ENCODE results near the gene PGS1.
"Not testable (repeated sequence)": the region's sequence is repeated elsewhere in the genome, so short reads cannot be mapped to it uniquely, and the experiment has no call there.

The PGS1 gene

DNA sequence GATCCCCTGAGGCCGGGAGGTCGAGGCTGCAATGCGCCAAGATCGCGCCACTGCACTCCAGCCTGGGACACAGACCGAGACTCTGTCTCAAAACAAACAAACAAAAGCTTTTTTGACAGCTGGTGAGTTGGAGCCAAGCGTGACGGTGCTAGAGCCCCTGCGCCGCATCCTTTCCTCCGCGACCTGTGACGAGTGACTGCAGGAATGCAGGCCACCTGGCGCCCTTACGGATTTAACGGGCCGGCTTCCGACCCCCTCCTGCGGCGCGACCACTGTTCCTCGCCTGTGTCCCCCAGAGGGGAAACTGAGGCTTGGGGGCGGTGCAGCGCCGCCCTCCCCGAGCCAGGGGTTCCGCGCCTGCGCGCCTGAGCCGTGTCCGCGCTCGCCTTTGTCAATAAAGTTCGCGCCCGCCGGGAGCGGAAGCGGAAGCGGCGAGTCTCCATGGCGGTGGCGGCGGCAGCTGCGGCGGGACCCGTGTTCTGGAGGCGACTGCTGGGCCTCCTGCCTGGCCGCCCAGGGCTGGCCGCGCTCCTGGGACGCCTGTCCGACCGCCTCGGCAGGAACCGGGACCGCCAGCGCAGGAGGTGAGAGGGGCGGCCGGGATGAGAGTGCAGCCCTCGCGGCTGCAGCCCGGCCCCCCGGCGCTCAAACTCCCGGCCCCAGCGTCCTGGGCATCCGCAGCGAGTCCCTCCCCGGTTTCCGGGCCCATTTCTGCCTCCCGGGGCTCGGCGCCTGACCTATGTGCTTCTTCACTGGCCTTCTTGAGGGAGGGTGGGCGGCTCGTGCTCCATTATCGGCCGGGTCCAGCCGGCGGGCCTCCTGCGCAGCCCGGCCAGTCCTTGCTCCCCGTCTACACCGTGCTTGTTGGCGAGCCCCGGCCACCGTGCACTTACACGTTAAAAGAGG is at the start of gene PGS1:
Gene PGS1 (plus strand): TSS at position 425 of the 906 bp plus-strand sequence. CDS start 17 bp downstream, at position 442.
- peak within 1 kb of the TSS; percentile 94 for H3K4me3 ChIP-seq (ENCODE audit: control insufficient read depth, low read depth, low read length)
- no peak for DNase-seq (ENCODE audit: low read depth)
- TF ChIP-seq, protein P1, sequence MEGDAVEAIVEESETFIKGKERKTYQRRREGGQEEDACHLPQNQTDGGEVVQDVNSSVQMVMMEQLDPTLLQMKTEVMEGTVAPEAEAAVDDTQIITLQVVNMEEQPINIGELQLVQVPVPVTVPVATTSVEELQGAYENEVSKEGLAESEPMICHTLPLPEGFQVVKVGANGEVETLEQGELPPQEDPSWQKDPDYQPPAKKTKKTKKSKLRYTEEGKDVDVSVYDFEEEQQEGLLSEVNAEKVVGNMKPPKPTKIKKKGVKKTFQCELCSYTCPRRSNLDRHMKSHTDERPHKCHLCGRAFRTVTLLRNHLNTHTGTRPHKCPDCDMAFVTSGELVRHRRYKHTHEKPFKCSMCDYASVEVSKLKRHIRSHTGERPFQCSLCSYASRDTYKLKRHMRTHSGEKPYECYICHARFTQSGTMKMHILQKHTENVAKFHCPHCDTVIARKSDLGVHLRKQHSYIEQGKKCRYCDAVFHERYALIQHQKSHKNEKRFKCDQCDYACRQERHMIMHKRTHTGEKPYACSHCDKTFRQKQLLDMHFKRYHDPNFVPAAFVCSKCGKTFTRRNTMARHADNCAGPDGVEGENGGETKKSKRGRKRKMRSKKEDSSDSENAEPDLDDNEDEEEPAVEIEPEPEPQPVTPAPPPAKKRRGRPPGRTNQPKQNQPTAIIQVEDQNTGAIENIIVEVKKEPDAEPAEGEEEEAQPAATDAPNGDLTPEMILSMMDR (IDR thresholded peaks at IDR 0.05; ENCODE audit: control insufficient read depth, insufficient read depth, low read depth, low read length, missing control alignments) = no peak

- TF ChIP-seq, protein P1 (IDR thresholded peaks at IDR 0.05; ENCODE audit: control insufficient read depth, insufficient read depth, low read depth, low read length, missing control alignments) = no peak
- H3K4me3 ChIP-seq (ENCODE audit: control insufficient read depth, low read depth, low read length) = no peak overlapping the region
- DNase-seq (ENCODE audit: low read depth) = peak; percentile 63
These were observed 49.0 kb upstream of the PGS1 start for GRCh38 chr17:78329263-78330059.

- H3K4me3 ChIP-seq (ENCODE audit: control insufficient read depth, low read depth, low read length) = no peak overlapping the region
- no peak for DNase-seq (ENCODE audit: low read depth)
- TF ChIP-seq, protein P1 (IDR thresholded peaks at IDR 0.05; ENCODE audit: control insufficient read depth, insufficient read depth, low read depth, low read length, missing control alignments) = no peak
These were observed 47.8 kb upstream of the PGS1 start for GRCh38 chr17:78330570-78331224.

- DNase-seq (ENCODE audit: low read depth); H3K4me3 ChIP-seq (ENCODE audit: control insufficient read depth, low read depth, low read length): not testable (repeated sequence)
These were observed 47.1 kb upstream of the PGS1 start for GRCh38 chr17:78331355-78331754.

GRCh38 chr17:78332991-78333390 is 45.5 kb upstream of the PGS1 start:
- no peak for DNase-seq (ENCODE audit: low read depth)
- TF ChIP-seq, protein P1 (IDR thresholded peaks at IDR 0.05; ENCODE audit: control insufficient read depth, insufficient read depth, low read depth, low read length, missing control alignments) = no peak
- H3K4me3 ChIP-seq (ENCODE audit: control insufficient read depth, low read depth, low read length) = no peak overlapping the region

GRCh38 chr17:78335209-78335608 is 43.2 kb upstream of the PGS1 start:
- DNase-seq (ENCODE audit: low read depth) = no peak
- no peak overlapping the region for H3K4me3 ChIP-seq (ENCODE audit: control insufficient read depth, low read depth, low read length)
- TF ChIP-seq, protein P1 (IDR thresholded peaks at IDR 0.05; ENCODE audit: control insufficient read depth, insufficient read depth, low read depth, low read length, missing control alignments) = no peak
